PC-9 (cell line): Measurements from ENCODE around the gene SRSF4. TPM values are rescaled to one million over a fixed set of nuclear protein-coding genes. Genes with fewer than 3 reads are reported as not detected.

Experiments
- BruUV-seq: library from RNA; stranded (reverse); fragments of 400-500 nt; replicated peaks from 2 replicates; lab custom pipeline; 2021; lab: Mats Ljungman, UMichigan
- CTCF ChIA-PET: fragments of 300-600 bp; sonication (Branson Sonifier 250); formaldehyde crosslinking; loops from one replicate; lab custom pipeline; 2022; ENCODE audit warnings: antibody characterized with exemption; lab: Charles Lee
- POLR2A ChIA-PET: fragments of 300-600 bp; sonication (Branson Sonifier 250); formaldehyde crosslinking; loops from one replicate; lab custom pipeline; 2022; ENCODE audit warnings: antibody characterized with exemption; ENCODE audit not compliant: unreplicated experiment; lab: Charles Lee
- DNase-seq, 2 experiments: peaks; one replicate each; pipeline versions ENCODE4 v3.0.0 to v3.0.0-alpha.2; 2015 to 2022; ENCODE audit warnings: mixed read lengths in 1 of 2
- H2AFZ ChIP-seq: fragments of 200-600 bp; sonication (generic); 2 replicates; pipeline ENCODE4 v1.8.1; 2017; ENCODE audit warnings: antibody characterized with exemption
- H3F3A ChIP-seq: fragments of 200-600 bp; sonication (generic); 2 replicates; pipeline ENCODE4 v1.8.1; 2017; ENCODE audit warnings: antibody characterized with exemption, mild to moderate bottlenecking, low read depth; ENCODE audit not compliant: insufficient read depth
- H3K27ac ChIP-seq: fragments of 200-600 bp; sonication (generic); 2 replicates; pipeline ENCODE4 v1.6.1; 2016; ENCODE audit warnings: mixed run types
- H3K27me3 ChIP-seq: fragments of 200-600 bp; sonication (generic); 2 replicates; pipeline ENCODE4 v1.6.1; 2016; ENCODE audit warnings: low read depth, mixed run types; ENCODE audit not compliant: insufficient read depth
- H3K36me3 ChIP-seq: fragments of 200-600 bp; sonication (generic); 2 replicates; pipeline ENCODE4 v1.6.1; 2016; ENCODE audit warnings: low read depth, mixed run types
- H3K4me1 ChIP-seq: fragments of 200-600 bp; sonication (generic); replicated peaks from 2 replicates; pipeline ENCODE4 v1.6.1; 2016; ENCODE audit warnings: mixed run types; ENCODE audit not compliant: insufficient read depth
- H3K4me2 ChIP-seq: fragments of 200-600 bp; sonication (generic); 2 replicates; pipeline ENCODE4 v1.6.1; 2017; ENCODE audit warnings: mixed run types
- H3K4me3 ChIP-seq: fragments of 200-600 bp; sonication (generic); 2 replicates; pipeline ENCODE4 v1.6.1; 2016; ENCODE audit warnings: mixed run types
- H3K79me2 ChIP-seq: fragments of 200-600 bp; sonication (generic); 2 replicates; pipeline ENCODE4 v1.6.1; 2017; ENCODE audit warnings: low read depth, mixed run types
- H3K9me2 ChIP-seq: fragments of 200-600 bp; sonication (generic); 2 replicates; pipeline ENCODE4 v1.8.1; 2017; ENCODE audit warnings: mild to moderate bottlenecking; ENCODE audit not compliant: insufficient read depth
- H3K9me3 ChIP-seq: fragments of 200-600 bp; sonication (generic); 2 replicates; pipeline ENCODE4 v1.8.1; 2016; ENCODE audit warnings: low read depth; ENCODE audit not compliant: insufficient read depth
- H4K20me1 ChIP-seq: fragments of 200-600 bp; sonication (generic); 2 replicates; pipeline ENCODE4 v1.8.1; 2017; ENCODE audit not compliant: insufficient read depth
- CTCF ChIP-seq: fragments of 200-600 bp; sonication (generic); conservative IDR thresholded peaks from 2 replicates; pipeline ENCODE4 v1.6.1; 2017; ENCODE audit warnings: mixed run types, antibody characterized with exemption, mild to moderate bottlenecking, moderate library complexity
- EZH2 ChIP-seq: fragments of 200-600 bp; sonication (generic); IDR thresholded peaks from 2 replicates; pipeline ENCODE4 v1.8.0; 2017; ENCODE audit warnings: antibody characterized with exemption, low read depth
- intact Hi-C: fragments of 100-400 bp; cut with micrococcal nuclease; formaldehyde crosslinking; loops from one replicate; pipeline ENCODE4 v1.10.0; 2022; ENCODE audit not compliant: unreplicated experiment
- total RNA-seq: library from RNA; stranded (reverse); gene quantifications from 2 replicates; pipeline ENCODE4 v1.2.3, GENCODE V29; 2021

SRSF4 gene
- total RNA-seq, 1 experiment from 2014 or later, result 87.6 TPM

- H3K27ac ChIP-seq, result peak overlapping the region; percentile 88
- BruUV-seq, result TSS peak; percentile 35
- 0 out of 2 replicates have a peak overlapping the region, but pooled peaks have one; percentile 91 for H2AFZ ChIP-seq
- peaks cover 8% of the 10 kb centered on the region; the same call in 1 of the 2 replicates for H3K36me3 ChIP-seq
- intact Hi-C loops, result loop anchor here (1.0 kb wide), 1 partner anchor 35 kb away; no protein-coding TSS in a partner anchor
- no peaks in the 10 kb centered on the region for H3K9me3 ChIP-seq
- H3K79me2 ChIP-seq, result peaks cover 59% of the 10 kb centered on the region
- no peaks in the 10 kb centered on the region for H3K9me2 ChIP-seq
- H3F3A ChIP-seq, result peaks cover 16% of the 10 kb centered on the region; the same call in 1 of the 2 replicates
- H3K4me2 ChIP-seq, result peak overlapping the region; percentile 92
- no peak for TF ChIP-seq CTCF
- no peak for TF ChIP-seq EZH2
- H3K4me1 ChIP-seq, result peaks cover 25% of the 10 kb centered on the region
- no peaks in the 10 kb centered on the region for H3K27me3 ChIP-seq
- peaks cover 50% of the 10 kb centered on the region for H4K20me1 ChIP-seq
- POLR2A ChIA-PET, result interaction anchor here (0.5 to 0.9 kb wide), 5 partner anchors 18 to 599 kb away, joined by 3 to 7 read pairs (median 3); no protein-coding TSS in a partner anchor
- H3K4me3 ChIP-seq, result peak overlapping the region; percentile 92
- CTCF ChIA-PET, result interaction anchor here (0.7 kb wide), 1 partner anchor 299 kb away, joined by 3 read pairs; no protein-coding TSS in a partner anchor
- no peak for DNase-seq
Observed at GRCh38 chr1:29180497-29181412, 945 bp downstream of the SRSF4 start.

GRCh38 chr1:29179641-29180184, 2.0 kb downstream of the SRSF4 start:
- peak in 1 of 2 experiments; percentile 47 for DNase-seq
- peaks cover 55% of the 10 kb centered on the region for H4K20me1 ChIP-seq
- peak overlapping the region; percentile 92; the same call in 1 of the 2 replicates for H3K4me3 ChIP-seq
- H3K27me3 ChIP-seq, result no peaks in the 10 kb centered on the region
- H3K27ac ChIP-seq, result no peak overlapping the region
- no peak overlapping the region for H2AFZ ChIP-seq
- peaks cover 67% of the 10 kb centered on the region for H3K79me2 ChIP-seq
- peaks cover 24% of the 10 kb centered on the region for H3K4me1 ChIP-seq
- H3K4me2 ChIP-seq, result peak overlapping the region; percentile 92
- CTCF ChIA-PET, result interaction anchor here (0.7 kb wide), 1 partner anchor 298 kb away, joined by 3 read pairs; no protein-coding TSS in a partner anchor
- no TSS peak for BruUV-seq
- peaks cover 8% of the 10 kb centered on the region; the same call in 1 of the 2 replicates for H3K36me3 ChIP-seq
- POLR2A ChIA-PET, result interaction anchor here (0.5 to 0.6 kb wide), 2 partner anchors 19 to 28 kb away, joined by 3 read pairs; no protein-coding TSS in a partner anchor
- TF ChIP-seq EZH2 (no peak), CTCF (no peak)
- H3F3A ChIP-seq, result peaks cover 14% of the 10 kb centered on the region; the same call in 1 of the 2 replicates
- H3K9me3 ChIP-seq, result no peaks in the 10 kb centered on the region
- intact Hi-C loops, result no loop called here
- H3K9me2 ChIP-seq, result no peaks in the 10 kb centered on the region

GRCh38 chr1:29177022-29177705, 4.5 kb downstream of the SRSF4 start:
- Histone ChIP-seq H3K36me3 (peaks cover 8% of the 10 kb centered on the region; the same call in 1 of the 2 replicates), H3F3A (peaks cover 12% of the 10 kb centered on the region; the same call in 1 of the 2 replicates), H3K4me1 (peaks cover 17% of the 10 kb centered on the region), H3K27ac (no peak overlapping the region), H3K9me3 (no peaks in the 10 kb centered on the region), H2AFZ (no peak overlapping the region), H3K9me2 (no peaks in the 10 kb centered on the region), H3K4me2 (no peak overlapping the region), H3K4me3 (no peak overlapping the region), H3K79me2 (peaks cover 90% of the 10 kb centered on the region), H4K20me1 (peaks cover 78% of the 10 kb centered on the region), H3K27me3 (no peaks in the 10 kb centered on the region)
- intact Hi-C loops, result no loop called here
- no peak for DNase-seq
- ChIA-PET CTCF (no interaction called here), POLR2A (interaction anchor here (0.6 kb wide), 1 partner anchor 343 kb away, joined by 5 read pairs; no protein-coding TSS in a partner anchor)
- BruUV-seq, result no TSS peak
- TF ChIP-seq CTCF (no peak), EZH2 (no peak)
